ENCODE measurements around the gene SV2A. TPM values are rescaled to one million over a fixed set of nuclear protein-coding genes. Genes with fewer than 3 reads are reported as not detected.
"Not testable (repeated sequence)": the region's sequence is repeated elsewhere in the genome, so short reads cannot be mapped to it uniquely, and the experiment has no call there.

SV2A gene
- total and polyA plus RNA-seq, 9 donors, result 1.2 to 7.9 (median 3.2) TPM

GRCh38 chr1:149963358-149963757, 45.7 kb upstream of the SV2A start:
- intact Hi-C loops (cut with DNase I), result loop anchor here (2.0 to 10.0 kb wide), 6 partner anchors 51 to 209 kb away; partner anchors contain the start of genes OTUD7B (in 1 of the 4) and VPS45 (in 1 of the 4)
- Histone ChIP-seq H3K27me3 (no peaks in the 10 kb centered on the region), H3K27ac (peak overlapping the region in 1 of 2 donors; percentile 51), H3K36me3 (no peaks in the 10 kb centered on the region), H3K9me3 (no peaks in the 10 kb centered on the region), H3K4me3 (no peak overlapping the region), H3K4me1 (ENCODE audit: insufficient read depth) (peaks cover 7% of the 10 kb centered on the region)
- TF ChIP-seq EP300 (IDR thresholded peaks at IDR 0.05) (no peak), POLR2A (IDR thresholded peaks at IDR 0.05) (no peak), CTCF (IDR thresholded peaks at IDR 0.05) (no peak)
- 11 to 31% (median 13%) methylated on average over 3 of the region's 3 CpGs for WGBS, 3 donors
- DNase-seq, result peak in 1 of 5 donors; percentile 31

- DNase-seq, result no peak
- 32 to 45% (median 39%) methylated on average over 2 of the region's 2 CpGs for WGBS, 3 donors
Measured at GRCh38 chr1:149962736-149963135, 45.1 kb upstream of the SV2A start.

GRCh38 chr1:149962039-149962647, 44.5 kb upstream of the SV2A start:
- Histone ChIP-seq H3K4me3 (no peak overlapping the region), H3K9me3 (peaks cover 0 to 4% of the 10 kb centered on the region in 2 donors), H3K27ac (peak overlapping the region in 1 of 2 donors; percentile 42), H3K4me1 (ENCODE audit: insufficient read depth) (peaks cover 7% of the 10 kb centered on the region), H3K36me3 (no peaks in the 10 kb centered on the region), H3K27me3 (no peaks in the 10 kb centered on the region)
- DNase-seq, result peak in 3 of 5 donors; percentile 23 to 62 (median 42)
- TF ChIP-seq CTCF (IDR thresholded peaks at IDR 0.05) (peak; percentile 34 to 76 (median 73)), POLR2A (IDR thresholded peaks at IDR 0.05) (no peak)
- WGBS, 3 donors, result 15 to 25% (median 19%) methylated on average over 3 of the region's 3 CpGs
- intact Hi-C loops (cut with DNase I), result loop anchor here (2.0 to 10.0 kb wide), 6 partner anchors 53 to 210 kb away; partner anchors contain the start of genes OTUD7B (in 1 of the 4) and VPS45 (in 1 of the 4)

More at GRCh38 chr1:149962736-149963135, 45.1 kb upstream of the SV2A start:
- Histone ChIP-seq H3K27ac (peak overlapping the region in 1 of 2 donors; percentile 42), H3K4me1 (ENCODE audit: insufficient read depth) (peaks cover 7% of the 10 kb centered on the region), H3K4me3 (no peak overlapping the region), H3K9me3 (peaks cover 0 to 3% of the 10 kb centered on the region in 2 donors), H3K36me3 (no peaks in the 10 kb centered on the region), H3K27me3 (no peaks in the 10 kb centered on the region)
- no peak for TF ChIP-seq EP300 (IDR thresholded peaks at IDR 0.05)
- no peak for TF ChIP-seq CTCF (IDR thresholded peaks at IDR 0.05)
- no peak for TF ChIP-seq POLR2A (IDR thresholded peaks at IDR 0.05)
- intact Hi-C loops (cut with DNase I), result loop anchor here (2.0 to 10.0 kb wide), 6 partner anchors 52 to 210 kb away; partner anchors contain the start of genes OTUD7B (in 1 of the 4) and VPS45 (in 1 of the 4)

GRCh38 chr1:149957548-149957947, 39.9 kb upstream of the SV2A start:
- DNase-seq; H3K36me3 ChIP-seq; H3K4me3 ChIP-seq; H3K4me1 ChIP-seq (ENCODE audit: insufficient read depth); intact Hi-C loops (cut with DNase I); H3K27me3 ChIP-seq; H3K27ac ChIP-seq; H3K9me3 ChIP-seq: not testable (repeated sequence)
- WGBS, 3 donors, result 97 to 99% (median 98%) methylated on average over 14 of the region's 14 CpGs

- 68 to 77% (median 71%) methylated on average over 6 of the region's 6 CpGs for WGBS, 3 donors
- TF ChIP-seq EP300 (IDR thresholded peaks at IDR 0.05), result no peak
- no peak for TF ChIP-seq CTCF (IDR thresholded peaks at IDR 0.05)
- no peak for TF ChIP-seq POLR2A (IDR thresholded peaks at IDR 0.05)
- DNase-seq, result no peak
- H3K27ac ChIP-seq, result no peak overlapping the region
- H3K27me3 ChIP-seq, result no peaks in the 10 kb centered on the region
- H3K4me3 ChIP-seq, result no peak overlapping the region
- H3K4me1 ChIP-seq (ENCODE audit: insufficient read depth), result no peaks in the 10 kb centered on the region
- H3K36me3 ChIP-seq, result no peaks in the 10 kb centered on the region
- intact Hi-C loops (cut with DNase I), result no loop called here
- no peaks in the 10 kb centered on the region for H3K9me3 ChIP-seq
Measured at GRCh38 chr1:149949911-149950310, 32.3 kb upstream of the SV2A start.

All from ovary (tissue), 9 donors.